Right lobe of liver (tissue), 6 donors: Measurements from ENCODE around the gene EFCAB12. TPM values are rescaled to one million over a fixed set of nuclear protein-coding genes. Genes with fewer than 3 reads are reported as not detected.

Experiments used
- ATAC-seq, 4 donors: fragments of 200-7000 bp; cut with Tn5 transposase; one replicate each; pipeline ENCODE4 v1.9.1; 2020; ENCODE audit warnings: mild to moderate bottlenecking in 4 of 4, moderate library complexity in 4 of 4
- DNase-seq, 3 donors: peaks; one replicate each; pipeline ENCODE4 v3.0.0-alpha.2; 2020
- H3K27ac ChIP-seq, 3 donors: fragments of 200-600 bp; one replicate each; pipeline ENCODE4 v1.8.0; 2022
- H3K27me3 ChIP-seq, 2 donors: fragments of 200-600 bp; one replicate each; pipeline ENCODE4 v1.8.0; 2022
- H3K36me3 ChIP-seq, 4 donors: fragments of 200-600 bp; sonication (generic) in 1 of 4; one replicate each; pipeline versions ENCODE4 v1.5.1 to v1.8.0; 2017 to 2022; ENCODE audit warnings: control low read depth in 1 of 4
- H3K4me1 ChIP-seq, 4 donors: fragments of 200-600 bp; sonication (generic) in 1 of 4; one replicate each; pipeline versions ENCODE4 v1.5.1 to v1.8.0; 2017 to 2022; ENCODE audit warnings: control low read depth in 1 of 4
- H3K4me3 ChIP-seq, 3 donors: fragments of 200-600 bp; one replicate each; pipeline ENCODE4 v1.8.0; 2022
- H3K9me3 ChIP-seq, 4 donors: fragments of 200-600 bp; sonication (generic) in 1 of 4; one replicate each; pipeline versions ENCODE4 v1.5.1 to v1.8.0; 2017 to 2022; ENCODE audit warnings: control low read depth in 1 of 4
- CTCF ChIP-seq, 4 donors: fragments of 200-600 bp in 3 of 4; fragments of 450-650 bp in 1 of 4; IDR thresholded peaks; one replicate each; pipeline versions ENCODE4 v1.5.1 to v1.8.0; 2016 to 2022; ENCODE audit warnings: antibody characterized with exemption in 4 of 4, mild to moderate bottlenecking in 2 of 4
- POLR2A ChIP-seq: fragments of 450-650 bp; IDR thresholded peaks from one replicate; pipeline ENCODE4 v1.6.1; 2017; ENCODE audit warnings: antibody characterized with exemption, mild to moderate bottlenecking
- WGBS: methylation state at CpG from one replicate; pipeline ENCODE4 v1.1.6; 2018; ENCODE audit warnings: low coverage, low lambda C conversion rate; ENCODE audit not compliant: insufficient coverage; ENCODE audit errors: missing lambda C conversion rate; 5-methylcytosine and 5-hydroxymethylcytosine counted together
- intact Hi-C, 2 donors: fragments of 100-400 bp; cut with DNase I; formaldehyde crosslinking; loops; one replicate each; pipeline versions ENCODE4 v1.11.2 to v1.14.1; 2022
- total RNA-seq, 6 experiments: library from RNA; depleted of rRNA in 2 of 6; stranded (reverse); fragments of >200 nt in 2 of 6; fragmentation: NEBNext Ultra II Directional in 3 of 6; extraction: Animal tissue kit (Norgen Biotek cat#: 25700) in 3 of 6; gene quantifications; one replicate each; pipeline versions ENCODE4 v1.1.0 to v1.2.4, GENCODE V29; 2016 to 2023
- donor health status: DM: no; HTN: yes; CAD: no.
- donor health status: DM: no; HTN: no; CAD: no.
- donor health status: DM: no; HTN: no; CAD: no.
- donor health status: DM: no; HTN: yes; CAD: no.
- donor health status: DM: no; HTN: yes; CAD: no.

Gene EFCAB12
- total RNA-seq, 6 experiments from 2014 or later, result 0.26 to 4.7 (median 2.0) TPM

GRCh38 chr3:129383292-129383860 lies 45.1 kb downstream of the EFCAB12 start:
- Histone ChIP-seq H3K4me3 (no peak overlapping the region), H3K4me1 (peaks cover 0 to 7% (median 0%) of the 10 kb centered on the region in 4 donors), H3K36me3 (no peaks in the 10 kb centered on the region), H3K27me3 (no peaks in the 10 kb centered on the region), H3K27ac (no peak overlapping the region), H3K9me3 (no peaks in the 10 kb centered on the region)
- intact Hi-C loops, result no loop called here
- WGBS, result 10% methylated on average over 2 of the region's 6 CpGs
- DNase-seq (peak; percentile 59 to 69 (median 68)), ATAC-seq (peak; percentile 89 to 92 (median 91))
- TF ChIP-seq POLR2A (no peak), CTCF (IDR thresholded peaks at IDR 0.05) (peak; percentile 73 to 79 (median 78))

- intact Hi-C loops, result no loop called here
- TF ChIP-seq CTCF (IDR thresholded peaks at IDR 0.05) (no peak), POLR2A (no peak)
- DNase-seq (no peak), ATAC-seq (no peak)
- Histone ChIP-seq H3K4me3 (no peak overlapping the region), H3K36me3 (no peaks in the 10 kb centered on the region), H3K27ac (no peak overlapping the region), H3K27me3 (no peaks in the 10 kb centered on the region), H3K4me1 (peaks cover 0 to 7% (median 0%) of the 10 kb centered on the region in 4 donors), H3K9me3 (no peaks in the 10 kb centered on the region)
- WGBS, result 80% methylated on average over 2 of the region's 2 CpGs
These were observed 46.1 kb downstream of the EFCAB12 start for GRCh38 chr3:129382366-129382765.

- H3K9me3 ChIP-seq, result no peaks in the 10 kb centered on the region
- H3K4me1 ChIP-seq, result peaks cover 0 to 7% (median 0%) of the 10 kb centered on the region in 4 donors
- ATAC-seq (no peak), DNase-seq (no peak)
- intact Hi-C loops, result no loop called here
- 95% methylated on average over 6 of the region's 7 CpGs for WGBS
- no peaks in the 10 kb centered on the region for H3K27me3 ChIP-seq
- H3K4me3 ChIP-seq, result no peak overlapping the region
- TF ChIP-seq CTCF (IDR thresholded peaks at IDR 0.05), result no peak
- no peak for TF ChIP-seq POLR2A
- H3K27ac ChIP-seq, result no peak overlapping the region
- no peaks in the 10 kb centered on the region for H3K36me3 ChIP-seq
These were observed 48.7 kb downstream of the EFCAB12 start for GRCh38 chr3:129379582-129380358.

- DNase-seq (no peak), ATAC-seq (peak; percentile 35 to 66 (median 56))
- Histone ChIP-seq H3K27ac (no peak overlapping the region), H3K36me3 (no peaks in the 10 kb centered on the region), H3K4me1 (peaks cover 0 to 7% (median 0%) of the 10 kb centered on the region in 4 donors), H3K4me3 (no peak overlapping the region), H3K27me3 (no peaks in the 10 kb centered on the region), H3K9me3 (no peaks in the 10 kb centered on the region)
- intact Hi-C loops, result no loop called here
- TF ChIP-seq CTCF (IDR thresholded peaks at IDR 0.05), result no peak
- no peak for TF ChIP-seq POLR2A
- WGBS, result 20% methylated on average over 1 of the region's 1 CpG
These were observed 49.5 kb downstream of the EFCAB12 start for GRCh38 chr3:129378949-129379348.
